Caco-2 (cell line): ENCODE data around the gene WDR20. TPM values are rescaled to one million over a fixed set of nuclear protein-coding genes. Genes with fewer than 3 reads are reported as not detected.
A peak's percentile ranks its signal among the peaks of the same experiment; 100 is the strongest.

ENCODE experiments used
- BruUV-seq: library from RNA; stranded (reverse); fragments of 400-500 nt; replicated peaks from 2 replicates; lab custom pipeline; 2021; lab: Mats Ljungman, UMichigan
- CTCF ChIA-PET: fragments of 300-600 bp; sonication (Branson Sonifier 250); formaldehyde crosslinking; loops from one replicate; lab custom pipeline; 2022; ENCODE audit warnings: antibody characterized with exemption; lab: Charles Lee
- POLR2A ChIA-PET: fragments of 300-600 bp; sonication (Branson Sonifier 250); formaldehyde crosslinking; loops from one replicate; lab custom pipeline; 2022; ENCODE audit warnings: antibody characterized with exemption; lab: Charles Lee
- DNase-seq, 2 experiments: peaks; one replicate each; pipeline versions ENCODE4 v3.0.0 to v3.0.0-alpha.2; 2020 to 2022
- H3K27me3 ChIP-seq: replicated peaks from 2 replicates; pipeline ENCODE4 v1.6.0; 2011; ENCODE audit warnings: low read length; ENCODE audit not compliant: control insufficient read depth, insufficient read depth
- H3K36me3 ChIP-seq: 2 replicates; pipeline ENCODE4 v1.5.1; 2011; ENCODE audit warnings: low read length; ENCODE audit not compliant: control insufficient read depth, insufficient read depth
- H3K4me1 ChIP-seq: fragments of 250-450 bp; sonication (Bioruptor Pico); 2 replicates; pipeline ENCODE4 v1.5.1; 2020; ENCODE audit warnings: mild to moderate bottlenecking
- H3K4me3 ChIP-seq: 2 replicates; pipeline ENCODE4 v1.5.1; 2011; ENCODE audit warnings: low read depth, mild to moderate bottlenecking, control low read depth, low read length
- H3K9me3 ChIP-seq: fragments of 250-450 bp; sonication (Bioruptor Pico); 2 replicates; pipeline ENCODE4 v1.5.1; 2020; ENCODE audit warnings: mild to moderate bottlenecking, moderate library complexity
- H3K27ac Mint-ChIP-seq: one replicate; pipeline ENCODE4 v1.8.0; 2022; ENCODE audit warnings: mixed read lengths; ENCODE audit not compliant: unreplicated experiment
- H3K27me3 Mint-ChIP-seq: one replicate; pipeline ENCODE4 v1.8.0; 2022; ENCODE audit warnings: mixed read lengths; ENCODE audit not compliant: insufficient read depth, unreplicated experiment
- H3K36me3 Mint-ChIP-seq: one replicate; pipeline ENCODE4 v1.8.0; 2022; ENCODE audit warnings: mild to moderate bottlenecking, mixed read lengths; ENCODE audit not compliant: insufficient read depth, unreplicated experiment
- H3K4me1 Mint-ChIP-seq: one replicate; pipeline ENCODE4 v1.8.0; 2022; ENCODE audit warnings: low read depth, mixed read lengths; ENCODE audit not compliant: unreplicated experiment
- H3K4me3 Mint-ChIP-seq: one replicate; pipeline ENCODE4 v1.8.0; 2022; ENCODE audit warnings: mild to moderate bottlenecking, moderate library complexity, mixed read lengths; ENCODE audit not compliant: unreplicated experiment
- H3K9me3 Mint-ChIP-seq: one replicate; pipeline ENCODE4 v1.8.0; 2022; ENCODE audit warnings: mixed read lengths; ENCODE audit not compliant: unreplicated experiment
- CTCF ChIP-seq, 2 experiments: fragments of 200-600 bp in 1 of 2; IDR thresholded peaks; 1 replicate in 1 of 2; 2 replicates in 1 of 2; pipeline versions ENCODE4 v1.5.1 to v1.8.0; 2011 to 2022; ENCODE audit warnings: antibody characterized with exemption in 1 of 2, control low read depth in 1 of 2, inconsistent platforms in 1 of 2, low read depth in 1 of 2, low read length in 1 of 2, mild to moderate bottlenecking in 1 of 2, moderate library complexity in 1 of 2; ENCODE audit not compliant: insufficient read depth in 1 of 2, severe bottlenecking in 1 of 2, unreplicated experiment in 1 of 2
- intact Hi-C: fragments of 100-400 bp; cut with micrococcal nuclease; formaldehyde crosslinking; loops from one replicate; pipeline ENCODE4 v1.10.0; 2022; ENCODE audit not compliant: unreplicated experiment
- total RNA-seq: library from RNA; stranded (reverse); gene quantifications from 2 replicates; pipeline ENCODE4 v1.2.3, GENCODE V29; 2022

The WDR20 gene
- total RNA-seq, 1 experiment from 2014 or later = 32.5 TPM

DNA sequence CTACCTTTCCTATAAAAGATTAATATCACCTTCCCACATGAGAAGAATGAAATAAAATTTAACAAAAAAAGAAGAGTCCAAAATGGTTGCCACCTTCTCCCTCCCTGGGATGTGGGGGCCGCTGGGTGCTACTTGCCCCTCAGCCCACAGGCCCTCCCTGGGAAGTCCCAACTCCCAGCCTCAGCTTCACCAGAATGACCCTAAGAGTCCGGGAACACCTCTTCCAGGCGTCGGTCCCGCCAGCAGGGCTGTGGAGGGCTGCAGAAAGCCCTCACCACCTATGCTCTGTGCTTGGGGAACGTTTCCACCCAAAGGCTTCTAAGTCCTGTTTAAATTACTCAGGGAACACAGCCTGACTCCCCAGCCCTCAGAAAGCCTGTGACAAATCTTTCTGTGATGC is 93.4 kb downstream of the WDR20 start:
- H3K4me1 Mint-ChIP-seq = no peaks in the 10 kb centered on the region
- intact Hi-C loops = no loop called here
- CTCF ChIA-PET = interaction anchor here (0.6 to 1.1 kb wide), 2 partner anchors 24 to 81 kb away, joined by 5 to 6 read pairs; no protein-coding TSS in a partner anchor

DNA sequence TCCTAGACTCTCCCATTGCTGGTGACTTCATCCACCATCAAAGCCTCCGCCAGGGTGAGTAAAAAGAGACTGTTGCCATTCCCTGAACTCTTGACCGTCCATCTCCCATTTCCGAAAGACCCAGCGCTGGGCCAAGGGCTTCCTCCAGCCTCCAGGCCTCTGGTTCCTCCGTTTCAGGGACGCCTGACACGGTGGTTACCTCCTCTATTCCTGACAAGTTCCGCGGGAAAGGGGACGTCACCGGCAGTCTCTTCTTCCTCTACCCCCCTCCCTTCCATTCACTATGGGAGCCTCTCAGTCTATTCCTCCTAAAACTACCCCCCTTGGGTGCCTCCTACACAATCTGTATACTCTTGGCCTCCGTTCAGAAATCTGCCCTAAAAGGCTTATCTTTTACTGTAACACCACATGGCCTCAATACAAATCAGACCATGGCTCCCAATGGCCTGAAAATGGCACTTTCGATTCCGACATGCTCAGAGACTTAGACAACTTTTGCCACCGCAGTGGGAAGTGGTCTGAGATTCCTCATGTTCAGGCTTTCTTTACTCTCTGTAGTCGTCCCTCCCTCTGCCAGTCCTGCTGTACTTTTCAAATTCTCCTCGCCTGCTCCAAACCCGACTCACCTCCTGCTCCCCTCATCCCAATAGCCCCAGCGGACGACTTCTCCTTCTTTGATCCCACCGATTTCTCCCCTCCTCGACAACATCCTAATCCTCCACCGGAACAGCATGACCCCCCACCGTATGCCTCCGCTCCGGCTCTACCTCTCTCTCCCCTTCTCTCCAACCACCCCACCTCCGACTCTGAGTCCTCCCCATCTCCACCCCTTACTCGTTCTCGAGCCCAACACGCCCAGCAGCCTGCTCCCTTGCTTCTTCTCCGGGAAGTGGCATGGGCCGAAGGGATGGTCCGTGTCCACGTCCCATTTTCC is 94.9 kb downstream of the WDR20 start:
- no peak for TF ChIP-seq CTCF (IDR thresholded peaks at IDR 0.05; ENCODE audit: insufficient read depth in 1 of 2, low read depth in 1 of 2, low read length in 1 of 2, severe bottlenecking in 1 of 2, unreplicated experiment in 1 of 2)
- POLR2A ChIA-PET = no interaction called here

More for the DNA sequence above, 93.4 kb downstream of the WDR20 start:
- no TSS peak for BruUV-seq
- Histone ChIP-seq H3K4me3 (no peak overlapping the region), H3K4me1 (no peaks in the 10 kb centered on the region), H3K27me3 (no peaks in the 10 kb centered on the region; the same call in 1 of the 2 replicates), H3K9me3 (no peaks in the 10 kb centered on the region), H3K36me3 (no peaks in the 10 kb centered on the region)
- H3K9me3 Mint-ChIP-seq = no peaks in the 10 kb centered on the region
- no peak overlapping the region for H3K27ac Mint-ChIP-seq
- no peaks in the 10 kb centered on the region for H3K27me3 Mint-ChIP-seq
- no peaks in the 10 kb centered on the region for H3K36me3 Mint-ChIP-seq
- no peak for TF ChIP-seq CTCF (IDR thresholded peaks at IDR 0.05; ENCODE audit: insufficient read depth in 1 of 2, low read depth in 1 of 2, low read length in 1 of 2, severe bottlenecking in 1 of 2, unreplicated experiment in 1 of 2)
- H3K4me3 Mint-ChIP-seq = no peak overlapping the region
- POLR2A ChIA-PET = no interaction called here
- DNase-seq = no peak

DNA sequence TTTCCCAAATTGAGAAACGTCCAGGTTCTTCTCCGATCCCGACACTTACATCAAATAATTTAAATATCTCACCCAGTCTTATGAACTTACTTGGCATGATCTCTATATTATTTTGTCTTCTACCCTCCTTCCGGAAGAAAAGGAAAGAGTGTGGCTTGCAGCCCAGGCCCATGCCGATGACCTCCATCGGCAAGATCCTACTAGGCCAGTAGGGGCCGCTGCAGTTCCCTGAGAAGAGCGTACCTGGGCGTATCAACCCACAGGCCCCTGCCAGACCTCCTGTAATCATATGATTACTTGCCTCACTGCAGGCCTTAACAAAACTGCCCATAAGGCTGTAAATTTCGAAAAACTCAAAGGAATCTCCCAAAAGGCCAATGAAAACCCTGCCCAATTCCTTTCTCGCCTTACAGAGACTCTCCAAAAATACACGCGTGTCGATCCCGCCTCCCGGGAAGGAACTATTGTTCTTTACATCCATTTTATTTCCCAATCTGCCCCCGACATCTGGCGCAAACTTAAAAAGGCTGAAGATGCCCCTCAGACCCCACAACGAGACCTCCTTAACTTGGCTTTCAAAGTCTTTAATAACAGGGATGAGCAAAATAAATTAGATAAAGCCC is 95.7 kb downstream of the WDR20 start:
- Mint-ChIP-seq H3K27ac (no peak overlapping the region), H3K4me1 (no peaks in the 10 kb centered on the region), H3K27me3 (peaks cover under 1% of the 10 kb centered on the region), H3K9me3 (no peaks in the 10 kb centered on the region), H3K36me3 (no peaks in the 10 kb centered on the region), H3K4me3 (no peak overlapping the region)
- POLR2A ChIA-PET = no interaction called here
- intact Hi-C loops = loop anchor here (1.0 to 2.0 kb wide), 2 partner anchors 69 to 79 kb away; partner anchors contain the start of gene MOK
- TF ChIP-seq CTCF (IDR thresholded peaks at IDR 0.05; ENCODE audit: insufficient read depth in 1 of 2, low read depth in 1 of 2, low read length in 1 of 2, severe bottlenecking in 1 of 2, unreplicated experiment in 1 of 2) = peak; percentile 55 to 94
- Histone ChIP-seq H3K4me1 (no peaks in the 10 kb centered on the region), H3K36me3 (no peaks in the 10 kb centered on the region), H3K9me3 (no peaks in the 10 kb centered on the region), H3K27me3 (no peaks in the 10 kb centered on the region; the same call in 1 of the 2 replicates), H3K4me3 (no peak overlapping the region)
- no TSS peak for BruUV-seq
- CTCF ChIA-PET = interaction anchor here (0.6 kb wide), 1 partner anchor 16 kb away, joined by 3 read pairs; no protein-coding TSS in a partner anchor
- peak; percentile 71 to 82 for DNase-seq

More for the DNA sequence above, 94.9 kb downstream of the WDR20 start:
- Mint-ChIP-seq H3K4me3 (no peak overlapping the region), H3K27ac (no peak overlapping the region), H3K27me3 (no peaks in the 10 kb centered on the region), H3K36me3 (no peaks in the 10 kb centered on the region), H3K4me1 (no peaks in the 10 kb centered on the region), H3K9me3 (no peaks in the 10 kb centered on the region)
- DNase-seq = no peak
- Histone ChIP-seq H3K27me3 (no peaks in the 10 kb centered on the region; the same call in 1 of the 2 replicates), H3K4me1 (no peaks in the 10 kb centered on the region), H3K4me3 (no peak overlapping the region), H3K9me3 (no peaks in the 10 kb centered on the region), H3K36me3 (no peaks in the 10 kb centered on the region)
- BruUV-seq = no TSS peak
- CTCF ChIA-PET = no interaction called here
- intact Hi-C loops = loop anchor here (1.0 to 2.0 kb wide), 2 partner anchors 70 to 80 kb away; partner anchors contain the start of gene MOK
